ENCODE measurements around the gene TOMM7. TPM values are rescaled to one million over a fixed set of nuclear protein-coding genes. Genes with fewer than 3 reads are reported as not detected.
"Not testable (repeated sequence)": the region's sequence is repeated elsewhere in the genome, so short reads cannot be mapped to it uniquely, and the experiment has no call there.

Gene TOMM7
- total RNA-seq, 4 donors from 2014 or later = 141 to 303 (median 267) TPM

DNA sequence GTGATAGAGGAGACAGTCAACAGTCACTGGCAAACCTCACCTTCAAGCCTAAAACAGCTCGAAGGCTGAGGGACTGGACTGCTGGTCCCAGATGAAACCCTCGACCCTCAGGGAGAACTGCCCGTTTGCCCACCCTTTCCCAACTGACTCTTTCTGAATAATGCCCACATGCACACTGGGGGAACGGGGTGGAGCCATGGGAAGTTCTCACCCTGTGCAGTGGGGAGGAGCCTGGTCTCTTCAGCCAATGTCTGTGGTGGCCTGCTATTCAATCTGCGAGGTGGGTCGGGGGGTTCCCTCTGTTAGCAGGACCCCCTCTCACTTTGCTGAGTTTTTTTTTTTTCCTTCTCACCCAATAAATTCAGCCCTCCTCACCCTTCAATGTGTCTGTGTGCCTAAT lies 14.5 kb downstream of the TOMM7 start:
- DNase-seq (ENCODE audit: extremely low spot score) = no peak
- Histone ChIP-seq H3K4me1 (no peaks in the 10 kb centered on the region), H3K27ac (replicated peaks in 1 of 4) (no peak overlapping the region), H3K27me3 (no peaks in the 10 kb centered on the region), H3K4me3 (no peak overlapping the region), H3K9me3 (no peaks in the 10 kb centered on the region), H3K36me3 (peaks cover 6 to 27% (median 13%) of the 10 kb centered on the region in 4 donors)
- TF ChIP-seq EP300 (IDR thresholded peaks at IDR 0.05) (no peak), POLR2A (IDR thresholded peaks at IDR 0.05; ENCODE audit: low read depth) (no peak), POLR2AphosphoS5 (IDR thresholded peaks at IDR 0.05) (no peak)
- TF ChIP-seq, protein P1, sequence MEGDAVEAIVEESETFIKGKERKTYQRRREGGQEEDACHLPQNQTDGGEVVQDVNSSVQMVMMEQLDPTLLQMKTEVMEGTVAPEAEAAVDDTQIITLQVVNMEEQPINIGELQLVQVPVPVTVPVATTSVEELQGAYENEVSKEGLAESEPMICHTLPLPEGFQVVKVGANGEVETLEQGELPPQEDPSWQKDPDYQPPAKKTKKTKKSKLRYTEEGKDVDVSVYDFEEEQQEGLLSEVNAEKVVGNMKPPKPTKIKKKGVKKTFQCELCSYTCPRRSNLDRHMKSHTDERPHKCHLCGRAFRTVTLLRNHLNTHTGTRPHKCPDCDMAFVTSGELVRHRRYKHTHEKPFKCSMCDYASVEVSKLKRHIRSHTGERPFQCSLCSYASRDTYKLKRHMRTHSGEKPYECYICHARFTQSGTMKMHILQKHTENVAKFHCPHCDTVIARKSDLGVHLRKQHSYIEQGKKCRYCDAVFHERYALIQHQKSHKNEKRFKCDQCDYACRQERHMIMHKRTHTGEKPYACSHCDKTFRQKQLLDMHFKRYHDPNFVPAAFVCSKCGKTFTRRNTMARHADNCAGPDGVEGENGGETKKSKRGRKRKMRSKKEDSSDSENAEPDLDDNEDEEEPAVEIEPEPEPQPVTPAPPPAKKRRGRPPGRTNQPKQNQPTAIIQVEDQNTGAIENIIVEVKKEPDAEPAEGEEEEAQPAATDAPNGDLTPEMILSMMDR (IDR thresholded peaks at IDR 0.05) = no peak
- intact Hi-C loops (cut with DNase I) = no loop called here
- WGBS = 70% methylated on average over 6 of the region's 6 CpGs

DNA sequence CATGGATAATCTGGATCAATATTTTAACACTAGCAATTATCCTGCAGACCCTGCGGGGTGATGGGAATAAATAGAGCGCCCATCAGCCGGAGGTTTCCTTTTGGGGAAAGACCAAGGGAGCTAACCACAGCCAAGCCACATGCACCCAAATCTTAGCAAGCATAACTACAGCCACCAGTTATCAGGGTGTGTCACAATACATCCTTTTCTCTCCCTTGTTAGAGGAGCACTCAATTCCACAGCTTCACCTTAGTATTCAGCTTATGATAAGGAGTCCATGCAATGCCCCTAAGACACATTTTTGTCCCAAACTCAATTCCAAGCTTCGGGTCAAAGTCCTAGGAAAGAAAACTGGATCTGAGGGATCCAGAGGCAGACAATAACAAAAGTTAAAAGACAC lies 15.9 kb downstream of the TOMM7 start:
- peaks cover 0 to 13% (median 2%) of the 10 kb centered on the region in 4 donors for H3K36me3 ChIP-seq
- H3K4me1 ChIP-seq = no peaks in the 10 kb centered on the region
- no peak for DNase-seq (ENCODE audit: extremely low spot score)
- H3K27ac ChIP-seq (replicated peaks in 1 of 4) = no peak overlapping the region
- H3K4me3 ChIP-seq = no peak overlapping the region
- no peaks in the 10 kb centered on the region for H3K9me3 ChIP-seq
- intact Hi-C loops (cut with DNase I) = no loop called here
- WGBS = 89% methylated on average over 4 of the region's 4 CpGs
- TF ChIP-seq, protein P1 (IDR thresholded peaks at IDR 0.05) = no peak
- TF ChIP-seq EP300 (IDR thresholded peaks at IDR 0.05) (no peak), POLR2AphosphoS5 (IDR thresholded peaks at IDR 0.05) (no peak), POLR2A (IDR thresholded peaks at IDR 0.05; ENCODE audit: low read depth) (no peak)
- H3K27me3 ChIP-seq = no peaks in the 10 kb centered on the region

DNA sequence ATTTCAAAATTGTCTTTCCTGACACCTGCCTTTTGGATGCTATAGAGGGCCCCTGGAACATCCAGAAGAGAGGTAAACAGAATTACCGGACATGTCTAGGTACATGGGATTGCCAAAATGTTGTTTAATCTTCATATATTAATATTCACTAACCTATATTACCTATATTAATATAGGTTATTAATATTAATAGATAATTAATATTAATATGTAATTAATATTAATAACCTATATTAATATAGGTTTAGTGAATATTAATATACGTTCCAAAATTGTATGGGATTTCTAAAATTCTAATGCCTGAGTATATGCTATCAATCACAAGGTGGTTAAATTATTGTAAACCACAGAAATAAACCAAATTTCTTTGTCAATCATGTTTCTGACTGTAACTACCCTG lies 17.4 kb downstream of the TOMM7 start:
- Histone ChIP-seq H3K4me1 (no peaks in the 10 kb centered on the region), H3K27ac (replicated peaks in 1 of 4) (no peak overlapping the region), H3K27me3 (no peaks in the 10 kb centered on the region), H3K9me3 (no peaks in the 10 kb centered on the region), H3K36me3 (no peaks in the 10 kb centered on the region), H3K4me3 (no peak overlapping the region)
- WGBS = 78% methylated on average over 2 of the region's 2 CpGs
- DNase-seq (ENCODE audit: extremely low spot score) = no peak
- intact Hi-C loops (cut with DNase I) = no loop called here
- TF ChIP-seq POLR2A (IDR thresholded peaks at IDR 0.05; ENCODE audit: low read depth) (no peak), POLR2AphosphoS5 (IDR thresholded peaks at IDR 0.05) (no peak), EP300 (IDR thresholded peaks at IDR 0.05) (no peak)
- TF ChIP-seq, protein P1 (IDR thresholded peaks at IDR 0.05) = no peak

DNA sequence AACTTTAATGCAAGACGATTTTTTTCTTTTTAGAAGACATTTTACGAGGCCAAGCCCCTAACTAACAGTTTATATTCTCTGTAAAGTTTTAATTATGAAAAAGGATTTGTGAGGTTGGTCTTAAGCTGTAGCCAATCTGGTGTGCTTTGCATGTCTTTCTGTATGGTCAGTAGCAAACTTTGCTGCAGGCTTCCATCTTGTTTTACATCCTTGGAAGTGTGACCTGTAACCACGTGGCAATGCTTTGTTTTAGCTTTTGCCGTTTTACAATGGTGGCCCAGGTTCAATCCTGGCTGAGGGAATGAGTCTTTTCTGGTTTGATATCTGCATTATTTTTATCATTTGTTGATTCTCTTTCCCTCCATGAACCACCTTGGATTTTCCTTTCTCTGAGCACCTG lies 19.8 kb downstream of the TOMM7 start:
- WGBS = 74% methylated on average over 4 of the region's 4 CpGs
- H3K27me3 ChIP-seq; H3K27ac ChIP-seq (replicated peaks in 1 of 4); intact Hi-C loops (cut with DNase I); DNase-seq (ENCODE audit: extremely low spot score); H3K36me3 ChIP-seq; H3K4me1 ChIP-seq; H3K4me3 ChIP-seq; H3K9me3 ChIP-seq: not testable (repeated sequence)

DNA sequence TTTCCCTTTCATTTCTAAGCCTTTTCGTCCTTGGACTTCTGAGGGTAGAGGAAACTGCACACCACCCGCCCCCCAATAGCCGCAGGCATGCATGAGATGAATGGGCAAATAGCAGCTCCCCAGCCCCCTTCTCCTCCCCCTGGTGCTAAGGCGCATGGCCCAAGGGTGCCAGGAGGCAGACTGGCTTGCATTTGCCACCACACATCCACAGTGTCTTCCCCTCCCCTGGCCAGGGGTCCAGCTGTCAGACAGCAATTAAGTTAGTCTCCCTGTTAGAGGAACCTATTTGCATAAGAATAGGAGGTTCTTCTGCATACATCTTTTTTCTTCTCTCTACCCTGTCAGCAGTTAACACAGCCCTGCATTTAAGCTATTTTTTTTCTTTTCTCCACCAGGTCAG lies 20.2 kb downstream of the TOMM7 start:
- WGBS = 92% methylated on average over 4 of the region's 4 CpGs
- H3K27me3 ChIP-seq = no peaks in the 10 kb centered on the region
- no peaks in the 10 kb centered on the region for H3K36me3 ChIP-seq
- intact Hi-C loops (cut with DNase I) = no loop called here
- TF ChIP-seq POLR2A (IDR thresholded peaks at IDR 0.05; ENCODE audit: low read depth) = no peak
- no peak for TF ChIP-seq EP300 (IDR thresholded peaks at IDR 0.05)
- TF ChIP-seq, protein P1 (IDR thresholded peaks at IDR 0.05) = no peak
- TF ChIP-seq POLR2AphosphoS5 (IDR thresholded peaks at IDR 0.05) = no peak
- DNase-seq (ENCODE audit: extremely low spot score) = no peak
- H3K4me3 ChIP-seq = no peak overlapping the region
- H3K27ac ChIP-seq (replicated peaks in 1 of 4) = no peak overlapping the region
- H3K4me1 ChIP-seq = no peaks in the 10 kb centered on the region
- no peaks in the 10 kb centered on the region for H3K9me3 ChIP-seq
